Central memory CD8-positive, alpha-beta T cell (primary cell): ENCODE measurements around the gene CRISPLD2.
"Not testable (repeated sequence)": the region's sequence is repeated elsewhere in the genome, so short reads cannot be mapped to it uniquely, and the experiment has no call there.

Experiments
- ATAC-seq: fragments of 150-1000 bp; cut with Tn5 transposase; replicated peaks from 2 replicates; pipeline ENCODE4 v1.10.0; 2022; ENCODE audit warnings: mild to moderate bottlenecking, moderate FRiP score, moderate number of reproducible peaks; ENCODE audit not compliant: poor library complexity, severe bottlenecking; ENCODE audit errors: extremely low read depth
- DNase-seq, 2 donors: peaks; one replicate each; pipeline ENCODE4 v3.0.0; 2021; ENCODE audit warnings: low spot score in 2 of 2
- H3K27ac Mint-ChIP-seq: one replicate; pipeline ENCODE4 v1.8.0; 2022; ENCODE audit warnings: low read depth, mild to moderate bottlenecking, moderate library complexity, mixed read lengths
- H3K27me3 Mint-ChIP-seq: one replicate; pipeline ENCODE4 v1.8.0; 2022; ENCODE audit warnings: mixed read lengths
- H3K36me3 Mint-ChIP-seq: one replicate; pipeline ENCODE4 v1.8.0; 2022; ENCODE audit warnings: mild to moderate bottlenecking, moderate library complexity, mixed read lengths; ENCODE audit not compliant: insufficient read depth
- H3K4me1 Mint-ChIP-seq: one replicate; pipeline ENCODE4 v1.8.0; 2022; ENCODE audit warnings: mixed read lengths
- H3K4me3 Mint-ChIP-seq: one replicate; pipeline ENCODE4 v1.8.0; 2022; ENCODE audit warnings: mild to moderate bottlenecking, moderate library complexity, mixed read lengths
- H3K9me3 Mint-ChIP-seq: one replicate; pipeline ENCODE4 v1.8.0; 2022; ENCODE audit warnings: mixed read lengths

Gene CRISPLD2

GRCh38 chr16:84864326-84864955 lies 44.7 kb downstream of the CRISPLD2 start:
- Mint-ChIP-seq H3K27ac (no peak overlapping the region), H3K4me3 (no peak overlapping the region), H3K4me1 (no peaks in the 10 kb centered on the region), H3K36me3 (no peaks in the 10 kb centered on the region), H3K27me3 (peaks cover 70% of the 10 kb centered on the region), H3K9me3 (peaks cover 14% of the 10 kb centered on the region)
- ATAC-seq (no peak), DNase-seq (no peak)

GRCh38 chr16:84867696-84868095 lies 47.9 kb downstream of the CRISPLD2 start:
- Mint-ChIP-seq H3K4me3 (no peak overlapping the region), H3K27ac (no peak overlapping the region), H3K4me1 (no peaks in the 10 kb centered on the region), H3K36me3 (no peaks in the 10 kb centered on the region), H3K9me3 (no peaks in the 10 kb centered on the region), H3K27me3 (peaks cover 54% of the 10 kb centered on the region)
- DNase-seq: no peak
- no peak for ATAC-seq

- no peaks in the 10 kb centered on the region for H3K36me3 Mint-ChIP-seq
- ATAC-seq: no peak
- peaks cover 47% of the 10 kb centered on the region for H3K27me3 Mint-ChIP-seq
- no peak overlapping the region for H3K27ac Mint-ChIP-seq
- no peaks in the 10 kb centered on the region for H3K4me1 Mint-ChIP-seq
- DNase-seq: no peak
- no peak overlapping the region for H3K4me3 Mint-ChIP-seq
- no peaks in the 10 kb centered on the region for H3K9me3 Mint-ChIP-seq
These were observed 48.5 kb downstream of the CRISPLD2 start for GRCh38 chr16:84868328-84868727.

GRCh38 chr16:84868829-84869472 lies 49.2 kb downstream of the CRISPLD2 start:
- Mint-ChIP-seq H3K4me3 (no peak overlapping the region), H3K4me1 (no peaks in the 10 kb centered on the region), H3K36me3 (no peaks in the 10 kb centered on the region), H3K27ac (no peak overlapping the region), H3K27me3 (peaks cover 45% of the 10 kb centered on the region), H3K9me3 (no peaks in the 10 kb centered on the region)
- no peak for ATAC-seq
- no peak for DNase-seq

- Mint-ChIP-seq H3K9me3 (no peaks in the 10 kb centered on the region), H3K4me3 (no peak overlapping the region), H3K4me1 (no peaks in the 10 kb centered on the region), H3K27ac (no peak overlapping the region), H3K27me3 (peaks cover 41% of the 10 kb centered on the region), H3K36me3 (no peaks in the 10 kb centered on the region)
- no peak for DNase-seq
- ATAC-seq: no peak
These were observed 49.7 kb downstream of the CRISPLD2 start for GRCh38 chr16:84869473-84869845.

GRCh38 chr16:84872971-84873370 lies 53.2 kb downstream of the CRISPLD2 start:
- DNase-seq, H3K36me3 Mint-ChIP-seq, H3K9me3 Mint-ChIP-seq, H3K27ac Mint-ChIP-seq, H3K27me3 Mint-ChIP-seq, H3K4me3 Mint-ChIP-seq, H3K4me1 Mint-ChIP-seq, ATAC-seq: not testable (repeated sequence)

- Mint-ChIP-seq H3K27me3 (peaks cover 8% of the 10 kb centered on the region), H3K27ac (no peak overlapping the region), H3K4me3 (no peak overlapping the region), H3K9me3 (no peaks in the 10 kb centered on the region), H3K36me3 (no peaks in the 10 kb centered on the region), H3K4me1 (no peaks in the 10 kb centered on the region)
- ATAC-seq (no peak), DNase-seq (no peak)
These were observed 54.2 kb downstream of the CRISPLD2 start for GRCh38 chr16:84874004-84874435.

GRCh38 chr16:84874553-84874952 lies 54.8 kb downstream of the CRISPLD2 start:
- ATAC-seq (no peak), DNase-seq (no peak)
- Mint-ChIP-seq H3K4me3 (no peak overlapping the region), H3K27ac (no peak overlapping the region), H3K27me3 (peaks cover 9% of the 10 kb centered on the region), H3K9me3 (no peaks in the 10 kb centered on the region), H3K36me3 (no peaks in the 10 kb centered on the region), H3K4me1 (no peaks in the 10 kb centered on the region)

GRCh38 chr16:84874983-84875382 lies 55.2 kb downstream of the CRISPLD2 start:
- Mint-ChIP-seq H3K27ac (no peak overlapping the region), H3K36me3 (no peaks in the 10 kb centered on the region), H3K27me3 (peaks cover 13% of the 10 kb centered on the region), H3K4me3 (no peak overlapping the region), H3K4me1 (no peaks in the 10 kb centered on the region), H3K9me3 (no peaks in the 10 kb centered on the region)
- DNase-seq: no peak
- ATAC-seq: no peak

GRCh38 chr16:84875846-84876245 lies 56.1 kb downstream of the CRISPLD2 start:
- H3K27ac Mint-ChIP-seq: no peak overlapping the region
- no peaks in the 10 kb centered on the region for H3K36me3 Mint-ChIP-seq
- H3K4me3 Mint-ChIP-seq: no peak overlapping the region
- H3K27me3 Mint-ChIP-seq: peaks cover 21% of the 10 kb centered on the region
- DNase-seq (no peak), ATAC-seq (no peak)
- H3K9me3 Mint-ChIP-seq: no peaks in the 10 kb centered on the region
- H3K4me1 Mint-ChIP-seq: no peaks in the 10 kb centered on the region

GRCh38 chr16:84876873-84877606 lies 57.3 kb downstream of the CRISPLD2 start:
- Mint-ChIP-seq H3K4me1 (no peaks in the 10 kb centered on the region), H3K9me3 (no peaks in the 10 kb centered on the region), H3K27ac (no peak overlapping the region), H3K27me3 (peaks cover 33% of the 10 kb centered on the region), H3K4me3 (no peak overlapping the region), H3K36me3 (no peaks in the 10 kb centered on the region)
- ATAC-seq (no peak), DNase-seq (no peak)

- H3K4me1 Mint-ChIP-seq: no peaks in the 10 kb centered on the region
- no peaks in the 10 kb centered on the region for H3K36me3 Mint-ChIP-seq
- H3K27me3 Mint-ChIP-seq: peaks cover 50% of the 10 kb centered on the region
- ATAC-seq (no peak), DNase-seq (no peak)
- no peak overlapping the region for H3K27ac Mint-ChIP-seq
- H3K9me3 Mint-ChIP-seq: no peaks in the 10 kb centered on the region
- no peak overlapping the region for H3K4me3 Mint-ChIP-seq
These were observed 59.0 kb downstream of the CRISPLD2 start for GRCh38 chr16:84878770-84879169.
